Hepatocyte (in vitro differentiated cells): ENCODE results near the gene NTRK3.

Experiments used
- CTCF ChIP-seq: fragments of 200-600 bp; sonication (generic); IDR thresholded peaks from 2 replicates; pipeline ENCODE4 v1.5.1; 2016; ENCODE audit warnings: antibody characterized with exemption, mild to moderate bottlenecking; ENCODE audit not compliant: poor library complexity
- EZH2 ChIP-seq: fragments of 200-600 bp; sonication (generic); IDR thresholded peaks from 2 replicates; pipeline ENCODE4 v1.6.1; 2016; ENCODE audit warnings: antibody characterized with exemption, mild to moderate bottlenecking, borderline replicate concordance
- EZH2phosphoT487 ChIP-seq: fragments of 200-600 bp; sonication (generic); IDR thresholded peaks from one replicate; pipeline ENCODE4 v1.6.1; 2018; ENCODE audit warnings: antibody characterized with exemption, mild to moderate bottlenecking, low read depth, moderate library complexity; ENCODE audit not compliant: unreplicated experiment, severe bottlenecking

- no peak for TF ChIP-seq CTCF
- no peak for TF ChIP-seq EZH2phosphoT487
- TF ChIP-seq EZH2: no peak
Observed at GRCh38 chr15:87952736-87953287, 303.7 kb downstream of the NTRK3 start.
